ENCODE measurements around the gene NAA25.

- TF ChIP-seq RAD21 (conservative IDR thresholded peaks at IDR 0.05): no peak
- no peak for TF ChIP-seq POLR2AphosphoS5 (IDR thresholded peaks at IDR 0.05)
- TF ChIP-seq CTCF (IDR thresholded peaks at IDR 0.05; ENCODE audit: poor library complexity, severe bottlenecking): no peak
- no peak for TF ChIP-seq TAF1 (IDR thresholded peaks at IDR 0.05; ENCODE audit: low read depth)
- TF ChIP-seq EP300 (conservative IDR thresholded peaks at IDR 0.05; ENCODE audit: poor library complexity, severe bottlenecking): no peak
These were observed 116.1 kb downstream of the NAA25 start for GRCh38 chr12:111992464-111992863.
